MM.1S (cell line): ENCODE results near the gene ATP2A2.

ENCODE experiments used
- DNase-seq: peaks from one replicate; pipeline ENCODE4 v3.0.0-alpha.2; 2015
- H2AFZ ChIP-seq: fragments of 300-600 bp; sonication (generic); 2 replicates; pipeline ENCODE4 v1.6.0; 2016; ENCODE audit warnings: antibody characterized with exemption, low read length
- H3F3A ChIP-seq: fragments of 300-600 bp; sonication (generic); 2 replicates; pipeline ENCODE4 v1.6.1; 2016; ENCODE audit warnings: mild to moderate bottlenecking, antibody characterized with exemption, low read length, moderate library complexity, mixed read lengths; ENCODE audit not compliant: insufficient read depth
- H3K27ac ChIP-seq: fragments of 300-600 bp; sonication (generic); 2 replicates; pipeline ENCODE4 v1.5.1; 2016; ENCODE audit warnings: mild to moderate bottlenecking, low read length
- H3K27me3 ChIP-seq: fragments of 300-600 bp; sonication (generic); replicated peaks from 2 replicates; pipeline ENCODE4 v1.6.0; 2016; ENCODE audit warnings: low read length; ENCODE audit not compliant: insufficient read depth
- H3K36me3 ChIP-seq: fragments of 300-600 bp; sonication (generic); replicated peaks from 2 replicates; pipeline ENCODE4 v1.6.1; 2016; ENCODE audit warnings: mild to moderate bottlenecking, low read length, mixed read lengths; ENCODE audit not compliant: insufficient read depth
- H3K4me1 ChIP-seq: fragments of 300-600 bp; sonication (generic); 2 replicates; pipeline ENCODE4 v1.6.1; 2016; ENCODE audit warnings: low read length, mixed read lengths
- H3K4me2 ChIP-seq: fragments of 300-600 bp; sonication (generic); 2 replicates; pipeline ENCODE4 v1.6.0; 2016; ENCODE audit warnings: low read depth, low read length
- H3K4me3 ChIP-seq: fragments of 300-600 bp; sonication (generic); 2 replicates; pipeline ENCODE4 v1.5.1; 2016; ENCODE audit warnings: low read length, mixed read lengths
- H3K79me2 ChIP-seq: fragments of 300-600 bp; sonication (generic); 2 replicates; pipeline ENCODE4 v1.6.1; 2016; ENCODE audit warnings: mixed run types, low read length, mixed read lengths
- H3K9ac ChIP-seq: fragments of 300-600 bp; sonication (generic); 2 replicates; pipeline ENCODE4 v1.6.1; 2016; ENCODE audit warnings: low read length, mixed read lengths
- H3K9me2 ChIP-seq: fragments of 300-600 bp; sonication (generic); replicated peaks from 2 replicates; pipeline ENCODE4 v1.6.1; 2016; ENCODE audit warnings: mild to moderate bottlenecking, low read length, mixed read lengths; ENCODE audit not compliant: insufficient read depth
- H3K9me3 ChIP-seq: fragments of 300-600 bp; sonication (generic); replicated peaks from 2 replicates; pipeline ENCODE4 v1.6.1; 2016; ENCODE audit warnings: mild to moderate bottlenecking, low read length, mixed read lengths; ENCODE audit not compliant: insufficient read depth
- H4K20me1 ChIP-seq: fragments of 300-600 bp; sonication (generic); 2 replicates; pipeline ENCODE4 v1.6.1; 2016; ENCODE audit warnings: mild to moderate bottlenecking, low read length, moderate library complexity, mixed read lengths; ENCODE audit not compliant: insufficient read depth
- CTCF ChIP-seq: fragments of 300-600 bp; sonication (generic); IDR thresholded peaks from 2 replicates; pipeline ENCODE4 v1.5.1; 2016; ENCODE audit warnings: antibody characterized with exemption, low read length, mixed read lengths
- EZH2 ChIP-seq: fragments of 300-600 bp; sonication (generic); optimal IDR thresholded peaks from 2 replicates; pipeline ENCODE3; 2017; ENCODE audit warnings: low read depth, mild to moderate bottlenecking, antibody characterized with exemption, low read length, mixed read lengths
- EZH2phosphoT487 ChIP-seq: fragments of 300-600 bp; sonication (generic); IDR thresholded peaks from 2 replicates; pipeline ENCODE4 v1.6.1; 2018; ENCODE audit warnings: antibody characterized with exemption, low read length

The ATP2A2 gene

GRCh38 chr12:110333201-110333600 lies 52.2 kb downstream of the ATP2A2 start:
- no peak for DNase-seq
- Histone ChIP-seq H3K4me1 (no peaks in the 10 kb centered on the region), H3K36me3 (no peaks in the 10 kb centered on the region; the same call in 1 of the 2 replicates), H2AFZ (no peak overlapping the region), H3F3A (no peaks in the 10 kb centered on the region), H3K4me3 (no peak overlapping the region), H3K9me3 (no peaks in the 10 kb centered on the region), H3K27me3 (no peaks in the 10 kb centered on the region), H3K9ac (no peak overlapping the region), H4K20me1 (no peaks in the 10 kb centered on the region), H3K9me2 (no peaks in the 10 kb centered on the region), H3K79me2 (peaks cover 45% of the 10 kb centered on the region), H3K27ac (no peak overlapping the region), H3K4me2 (no peak overlapping the region)
- TF ChIP-seq EZH2 (no peak), CTCF (no peak), EZH2phosphoT487 (no peak)

DNA sequence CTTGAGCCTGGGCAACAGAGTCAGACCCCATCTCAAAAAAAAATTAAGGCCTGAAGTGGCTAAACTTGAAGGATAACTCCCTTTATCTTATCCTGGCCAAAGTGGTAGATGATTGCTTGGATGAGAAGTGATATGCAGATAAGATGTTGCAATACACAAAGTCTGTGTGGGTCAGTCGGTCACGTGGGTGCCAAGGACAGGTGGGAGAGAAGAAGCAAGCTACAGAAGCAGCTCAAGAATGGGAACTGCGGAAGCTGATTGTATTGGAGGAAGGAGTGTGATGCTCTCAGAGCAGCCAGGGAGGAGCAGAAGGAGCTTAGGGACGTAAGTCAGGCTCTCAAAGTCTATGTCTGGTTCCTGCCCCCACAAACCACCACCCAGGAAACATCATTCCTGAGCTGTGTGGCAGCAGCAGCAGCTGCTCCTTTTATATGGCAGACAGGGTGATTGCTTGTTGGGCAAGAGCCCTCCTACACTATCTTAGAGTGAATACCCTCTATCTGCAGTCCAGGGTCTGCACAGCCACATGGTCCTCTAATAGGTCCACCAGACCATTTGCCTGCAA lies 54.5 kb downstream of the ATP2A2 start:
- H3K36me3 ChIP-seq = no peaks in the 10 kb centered on the region; the same call in 1 of the 2 replicates
- no peak for DNase-seq
- H4K20me1 ChIP-seq = no peaks in the 10 kb centered on the region
- no peaks in the 10 kb centered on the region for H3F3A ChIP-seq
- H3K9ac ChIP-seq = no peak overlapping the region
- H3K27ac ChIP-seq = no peak overlapping the region
- H3K4me2 ChIP-seq = no peak overlapping the region
- H3K4me1 ChIP-seq = no peaks in the 10 kb centered on the region
- H3K9me2 ChIP-seq = no peaks in the 10 kb centered on the region
- no peaks in the 10 kb centered on the region for H3K27me3 ChIP-seq
- no peak overlapping the region for H3K4me3 ChIP-seq
- no peaks in the 10 kb centered on the region for H3K9me3 ChIP-seq
- H2AFZ ChIP-seq = no peak overlapping the region
- TF ChIP-seq CTCF (no peak), EZH2 (no peak), EZH2phosphoT487 (no peak)
- H3K79me2 ChIP-seq = peaks cover 27% of the 10 kb centered on the region

DNA sequence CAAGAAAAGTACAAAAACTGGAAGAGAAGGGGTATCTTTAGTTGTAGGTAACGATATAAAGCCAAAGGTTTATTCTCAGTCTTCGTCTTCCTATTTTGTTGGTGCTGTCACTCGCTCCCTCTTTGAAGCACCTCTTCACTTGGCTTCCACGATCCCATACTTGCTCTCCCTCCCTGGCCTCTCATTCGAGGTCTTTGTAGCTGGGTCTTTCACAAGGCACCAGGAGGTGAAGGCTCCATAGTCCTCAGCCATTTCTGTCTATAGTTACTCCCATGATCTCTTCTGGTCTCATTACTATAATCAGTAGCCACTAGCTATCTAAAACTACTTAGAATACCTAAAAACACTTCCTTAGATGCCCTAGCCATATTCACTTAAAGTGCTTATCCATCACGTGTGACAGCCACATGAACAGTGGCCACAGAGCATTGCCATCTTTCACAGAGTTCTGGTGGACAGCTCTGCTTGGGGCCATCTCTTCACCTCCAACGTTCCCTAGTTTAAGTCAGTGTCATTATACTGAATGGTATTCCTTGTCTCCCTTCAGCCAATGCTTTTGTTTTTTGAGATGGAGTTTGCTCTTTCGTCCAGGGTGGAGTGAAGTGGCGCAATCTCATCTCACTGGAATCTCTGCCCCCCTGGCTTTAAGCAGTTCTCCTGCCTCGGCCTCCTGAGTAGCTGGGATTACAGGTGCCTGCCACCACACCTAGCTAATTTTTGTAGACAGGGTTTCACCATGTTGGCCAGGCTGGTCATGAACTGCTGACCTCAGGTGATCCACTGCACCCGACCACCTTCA lies 57.1 kb downstream of the ATP2A2 start:
- Histone ChIP-seq H3K36me3 (no peaks in the 10 kb centered on the region; the same call in 1 of the 2 replicates), H3F3A (no peaks in the 10 kb centered on the region), H3K27me3 (no peaks in the 10 kb centered on the region), H3K9ac (no peak overlapping the region), H3K79me2 (0 out of 2 replicates have a peak, but pooled peaks cover 5% of the 10 kb centered on the region), H3K27ac (no peak overlapping the region), H3K4me3 (no peak overlapping the region), H2AFZ (no peak overlapping the region), H3K4me1 (no peaks in the 10 kb centered on the region), H4K20me1 (no peaks in the 10 kb centered on the region), H3K4me2 (no peak overlapping the region), H3K9me3 (no peaks in the 10 kb centered on the region), H3K9me2 (no peaks in the 10 kb centered on the region)
- DNase-seq = no peak
- TF ChIP-seq CTCF (no peak), EZH2 (no peak), EZH2phosphoT487 (no peak)
